CD4-positive, alpha-beta T cell treated with Interleukin-21 for 1 hour (primary cell): Measurements from ENCODE around the gene ST3GAL2.

Experiments
- DNase-seq: peaks from one replicate; pipeline ENCODE4 v3.0.0-alpha.2; 2020

Gene ST3GAL2

GRCh38 chr16:70438969-70439862, at the start of gene ST3GAL2:
TSS of gene ST3GAL2 (minus strand) at chr16:70439100. CDS start at chr16:70398530, 40,570 bp downstream.
- peak; percentile 96 for DNase-seq

- no peak for DNase-seq
These were observed 46.0 kb upstream of the ST3GAL2 start for GRCh38 chr16:70484867-70485266.

GRCh38 chr16:70483426-70483825, 44.5 kb upstream of the ST3GAL2 start:
- DNase-seq, result no peak

GRCh38 chr16:70482624-70483023, 43.7 kb upstream of the ST3GAL2 start:
- no peak for DNase-seq

GRCh38 chr16:70481929-70482536, 43.1 kb upstream of the ST3GAL2 start:
- DNase-seq, result no peak

GRCh38 chr16:70480127-70481105, 41.5 kb upstream of the ST3GAL2 start:
- DNase-seq, result no peak

- no peak for DNase-seq
These were observed 40.0 kb upstream of the ST3GAL2 start for GRCh38 chr16:70478912-70479341.

GRCh38 chr16:70478169-70478568, 39.3 kb upstream of the ST3GAL2 start:
- no peak for DNase-seq

- no peak for DNase-seq
These were observed 37.5 kb upstream of the ST3GAL2 start for GRCh38 chr16:70476272-70477020.

- DNase-seq, result no peak
These were observed 36.4 kb upstream of the ST3GAL2 start for GRCh38 chr16:70475054-70475871.

- no peak for DNase-seq
These were observed 35.6 kb upstream of the ST3GAL2 start for GRCh38 chr16:70474320-70475053.

- DNase-seq, result no peak
These were observed 34.8 kb upstream of the ST3GAL2 start for GRCh38 chr16:70473446-70474319.

GRCh38 chr16:70472786-70473433, 34.0 kb upstream of the ST3GAL2 start:
- no peak for DNase-seq

- no peak for DNase-seq
These were observed 32.0 kb upstream of the ST3GAL2 start for GRCh38 chr16:70470927-70471341.

GRCh38 chr16:70470141-70470926, 31.4 kb upstream of the ST3GAL2 start:
- no peak for DNase-seq

GRCh38 chr16:70468776-70469525, 30.1 kb upstream of the ST3GAL2 start:
- no peak for DNase-seq

GRCh38 chr16:70467608-70468007, 28.7 kb upstream of the ST3GAL2 start:
- DNase-seq, result no peak
